IMR-90 (cell line): ENCODE results near the gene TEAD1. TPM values are rescaled to one million over a fixed set of nuclear protein-coding genes. Genes with fewer than 3 reads are reported as not detected.
A peak's percentile ranks its signal among the peaks of the same experiment; 100 is the strongest.

Source experiments
- ATAC-seq: fragments of 200-7000 bp; cut with Tn5 transposase; 2 replicates; pipeline ENCODE4 v1.9.1; 2020; ENCODE audit warnings: low read depth, mild to moderate bottlenecking, moderate library complexity
- BruUV-seq: library from RNA; stranded (reverse); fragments of 400-500 nt; replicated peaks from 2 replicates; lab custom pipeline; 2021; lab: Mats Ljungman, UMichigan
- CTCF ChIA-PET: fragments of 300-600 bp; formaldehyde crosslinking; extraction: SDS; loops from one replicate; lab custom pipeline; 2021; ENCODE audit warnings: antibody characterized with exemption; lab: Yijun Ruan, JAX
- POLR2A ChIA-PET: fragments of 300-600 bp; sonication (Branson Sonifier 250); formaldehyde crosslinking; loops from one replicate; lab custom pipeline; 2022; ENCODE audit warnings: antibody characterized with exemption; ENCODE audit not compliant: unreplicated experiment; lab: Charles Lee
- DNase-seq: peaks from one replicate; pipeline ENCODE4 v3.0.0; 2013
- H2AFZ ChIP-seq: replicated peaks from 2 replicates; pipeline ENCODE3; 2013; ENCODE audit warnings: low read length, mild to moderate bottlenecking; ENCODE audit not compliant: poor library complexity
- H2AK5ac ChIP-seq: 2 replicates; pipeline ENCODE4 v1.6.1; 2013; ENCODE audit warnings: low read depth, low read length, inconsistent platforms
- H2AK9ac ChIP-seq: replicated peaks from 2 replicates; pipeline ENCODE3; 2013; ENCODE audit warnings: mild to moderate bottlenecking, low read depth, low read length, moderate library complexity; ENCODE audit not compliant: poor library complexity
- H2BK120ac ChIP-seq: 2 replicates; pipeline ENCODE4 v1.6.1; 2013; ENCODE audit warnings: low read depth, low read length, inconsistent platforms
- H2BK15ac ChIP-seq: 3 replicates; pipeline ENCODE4 v1.6.1; 2013; ENCODE audit warnings: low read depth, low read length, inconsistent platforms
- H2BK20ac ChIP-seq: 2 replicates; pipeline ENCODE4 v1.6.1; 2013; ENCODE audit warnings: low read depth, mild to moderate bottlenecking, inconsistent platforms, low read length, moderate library complexity
- H2BK5ac ChIP-seq: 2 replicates; pipeline ENCODE4 v1.6.1; 2013; ENCODE audit warnings: mild to moderate bottlenecking, low read depth, low read length, inconsistent platforms; ENCODE audit not compliant: poor library complexity, severe bottlenecking
- H3K14ac ChIP-seq: replicated peaks from 2 replicates; pipeline ENCODE4 v1.6.1; 2013; ENCODE audit warnings: low read depth, low read length, inconsistent platforms
- H3K18ac ChIP-seq: 2 replicates; pipeline ENCODE4 v1.6.1; 2013; ENCODE audit warnings: low read depth, low read length, control low read depth
- H3K23ac ChIP-seq: 2 replicates; pipeline ENCODE4 v1.6.1; 2013; ENCODE audit warnings: low read depth, low read length, inconsistent platforms
- H3K27ac ChIP-seq: 2 replicates; pipeline ENCODE4 v1.5.1; 2013; ENCODE audit warnings: mild to moderate bottlenecking, control low read depth, low read length; ENCODE audit not compliant: insufficient read depth
- H3K27me3 ChIP-seq: 2 replicates; pipeline ENCODE4 v1.6.1; 2013; ENCODE audit warnings: low read length; ENCODE audit not compliant: control insufficient read depth, insufficient read depth
- H3K36me3 ChIP-seq: 2 replicates; pipeline ENCODE4 v1.6.1; 2013; ENCODE audit warnings: low read length, mixed read lengths; ENCODE audit not compliant: control insufficient read depth, insufficient read depth
- H3K4ac ChIP-seq: 2 replicates; pipeline ENCODE4 v1.6.1; 2013; ENCODE audit warnings: low read depth, low read length, inconsistent platforms
- H3K4me1 ChIP-seq: 2 replicates; pipeline ENCODE4 v1.6.1; 2013; ENCODE audit warnings: low read length, mixed read lengths; ENCODE audit not compliant: control insufficient read depth, insufficient read depth
- H3K4me2 ChIP-seq: 2 replicates; pipeline ENCODE4 v1.6.1; 2013; ENCODE audit warnings: low read depth, mild to moderate bottlenecking, control low read depth, low read length, moderate library complexity
- H3K4me3 ChIP-seq: 2 replicates; pipeline ENCODE4 v1.5.1; 2013; ENCODE audit warnings: low read depth, mild to moderate bottlenecking, control low read depth, low read length, moderate library complexity; ENCODE audit not compliant: insufficient read depth
- H3K56ac ChIP-seq: 2 replicates; pipeline ENCODE4 v1.6.1; 2013; ENCODE audit warnings: low read length, inconsistent platforms; ENCODE audit not compliant: insufficient read depth; ENCODE audit errors: extremely low read depth
- H3K79me1 ChIP-seq, 2 experiments: 2 replicates each; pipeline ENCODE4 v1.6.1; 2013; ENCODE audit warnings: low read length in 2 of 2, inconsistent platforms in 1 of 2, low read depth in 1 of 2
- H3K9ac ChIP-seq: 2 replicates; pipeline ENCODE4 v1.6.1; 2013; ENCODE audit warnings: low read depth, low read length, control low read depth
- H3K9me1 ChIP-seq: 2 replicates; pipeline ENCODE4 v1.6.1; 2013; ENCODE audit warnings: low read length, inconsistent platforms; ENCODE audit not compliant: insufficient read depth
- H3K9me3 ChIP-seq: 2 replicates; pipeline ENCODE4 v1.6.1; 2013; ENCODE audit warnings: low read length; ENCODE audit not compliant: control insufficient read depth, insufficient read depth
- H4K20me1 ChIP-seq: 2 replicates; pipeline ENCODE4 v1.6.1; 2013; ENCODE audit warnings: low read length, inconsistent platforms; ENCODE audit not compliant: insufficient read depth
- H4K5ac ChIP-seq: 2 replicates; pipeline ENCODE4 v1.6.1; 2013; ENCODE audit warnings: mild to moderate bottlenecking, low read depth, low read length, control low read depth
- H4K8ac ChIP-seq, 2 experiments: 2 replicates each; pipeline ENCODE4 v1.6.1; 2013; ENCODE audit warnings: low read depth in 2 of 2, low read length in 2 of 2, control low read depth in 1 of 2, inconsistent platforms in 1 of 2
- H4K91ac ChIP-seq: 2 replicates; pipeline ENCODE4 v1.6.1; 2013; ENCODE audit warnings: low read depth, low read length, inconsistent platforms; ENCODE audit not compliant: insufficient read depth
- BHLHE40 ChIP-seq: fragments of 150-350 bp; IDR thresholded peaks from 2 replicates; pipeline ENCODE4 v1.6.1; 2016; ENCODE audit warnings: mild to moderate bottlenecking, low read depth, low read length
- CHD1 ChIP-seq: IDR thresholded peaks from 2 replicates; pipeline ENCODE4 v1.6.1; 2012; ENCODE audit warnings: low read depth, low read length, improper control_type of control experiment
- FOS ChIP-seq: fragments of 150-350 bp; IDR thresholded peaks from 2 replicates; pipeline ENCODE4 v1.6.1; 2016; ENCODE audit warnings: low read depth, low read length
- MAFK ChIP-seq: IDR thresholded peaks from 2 replicates; pipeline ENCODE4 v1.6.1; 2012; ENCODE audit warnings: low read depth, low read length, improper control_type of control experiment
- MXI1 ChIP-seq: IDR thresholded peaks from 2 replicates; pipeline ENCODE4 v1.6.1; 2012; ENCODE audit warnings: low read depth, mild to moderate bottlenecking, low read length, moderate library complexity, borderline replicate concordance
- RCOR1 ChIP-seq: IDR thresholded peaks from 2 replicates; pipeline ENCODE4 v1.6.1; 2012; ENCODE audit warnings: mild to moderate bottlenecking, low read length, improper control_type of control experiment; ENCODE audit not compliant: insufficient replicate concordance
- RFX5 ChIP-seq: IDR thresholded peaks from 2 replicates; pipeline ENCODE4 v1.8.0; 2012; ENCODE audit warnings: low read depth, mild to moderate bottlenecking, low read length, moderate library complexity
- SMC3 ChIP-seq: fragments of 150-350 bp; IDR thresholded peaks from 2 replicates; pipeline ENCODE4 v1.6.1; 2016; ENCODE audit warnings: low read depth, mild to moderate bottlenecking, antibody characterized with exemption, low read length, moderate library complexity
- WGBS, 2 experiments: methylation state at CpG; one replicate each; pipeline versions ENCODE4 v1.1.5 to v1.1.7; 2013; ENCODE audit warnings: missing lambda C conversion rate in 2 of 2; ENCODE audit not compliant: insufficient read length in 1 of 2; ENCODE audit errors: extremely low coverage in 2 of 2; 5-methylcytosine and 5-hydroxymethylcytosine counted together
- dilution Hi-C: fragments of 300-500 bp; cut with HindIII; formaldehyde crosslinking; loops from one replicate; pipeline ENCODE4 v1.14.3; 2018; ENCODE audit warnings: low sequenced_read_pairs; ENCODE audit not compliant: unreplicated experiment
- in situ Hi-C: fragments of 300-500 bp; cut with MboI; formaldehyde crosslinking; loops from 3 replicates; pipeline ENCODE4 v1.14.3; 2019; ENCODE audit warnings: low sequenced_read_pairs, inconsistent platforms, mixed read lengths
- intact Hi-C: fragments of 100-400 bp; cut with micrococcal nuclease; formaldehyde crosslinking; loops from 2 replicates; pipeline ENCODE4 v1.10.0; 2022
- polyA plus RNA-seq, 3 experiments: library from polyadenylated mRNA; depleted of rRNA; stranded (reverse); fragments of >200 nt; gene quantifications; 2 replicates each; pipeline ENCODE4 v1.2.3, GENCODE V29; 2012; ENCODE audit warnings: low replicate concordance in 1 of 3
- total RNA-seq: library from RNA; depleted of rRNA; stranded (reverse); fragments of >200 nt; gene quantifications from 2 replicates; pipeline ENCODE4 v1.2.3, GENCODE V29; 2012
- TF ChIP-seq, protein P1 (sequence below): fragments of 150-350 bp; IDR thresholded peaks from 2 replicates; pipeline ENCODE4 v1.6.1; 2017; ENCODE audit warnings: mild to moderate bottlenecking, antibody characterized with exemption, low read length, low read depth

Gene TEAD1
- total and polyA plus RNA-seq, 2 of the 4 experiments (the other 2 are of a cell fraction) = 51.8 to 69.2 TPM

DNA sequence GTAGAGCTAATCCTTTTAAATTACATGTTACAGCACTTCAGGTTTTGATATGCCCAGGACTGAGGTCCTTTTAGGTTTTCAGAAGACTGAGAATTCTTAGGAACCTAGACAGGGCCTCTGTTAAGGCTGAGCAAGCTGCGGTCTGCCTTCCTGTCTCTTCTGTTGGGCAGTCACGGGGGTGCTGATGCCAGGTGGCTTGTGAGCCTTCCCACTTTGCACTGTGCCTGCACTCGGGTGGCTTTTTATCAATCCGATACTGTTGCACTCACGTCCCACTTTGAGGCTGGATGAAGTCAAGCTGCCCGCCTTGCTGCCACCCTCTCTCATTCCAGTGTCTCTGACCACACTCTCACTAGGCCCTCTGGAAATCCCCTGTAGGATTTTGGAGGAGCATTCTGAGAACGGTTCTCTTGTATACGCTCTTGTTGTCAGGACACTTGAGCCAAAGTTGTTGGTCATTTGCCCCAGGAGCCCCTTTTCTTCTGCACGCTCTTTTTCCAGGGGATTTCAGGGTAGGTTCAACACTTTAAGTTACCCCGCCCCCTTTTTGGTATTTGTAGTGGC is 141.8 kb downstream of the TEAD1 start:
- H2BK120ac ChIP-seq = peak overlapping the region; percentile 22; the same call in 1 of the 2 replicates
- BruUV-seq = no TSS peak
- intact Hi-C loops = no loop called here

More for the DNA sequence above, 141.8 kb downstream of the TEAD1 start:
- Histone ChIP-seq H4K20me1 (peaks cover 100% of the 10 kb centered on the region), H3K56ac (no peak overlapping the region), H3K27me3 (no peaks in the 10 kb centered on the region), H3K9ac (no peak overlapping the region), H2BK5ac (no peak overlapping the region), H2AK9ac (no peak overlapping the region), H3K4ac (peak overlapping the region; percentile 13; the same call in 1 of the 2 replicates), H3K18ac (no peak overlapping the region; the same call in 1 of the 2 replicates), H3K23ac (peak overlapping the region; percentile 33; the same call in 1 of the 2 replicates), H3K4me3 (no peak overlapping the region), H3K27ac (0 out of 2 replicates have a peak overlapping the region, but pooled peaks have one; percentile 8), H3K14ac (no peak overlapping the region), H3K4me2 (no peak overlapping the region), H3K79me1 (peaks cover 37 to 96% of the 10 kb centered on the region in 2 experiments), H2BK20ac (no peak overlapping the region), H4K91ac (no peak overlapping the region), H3K9me1 (peaks cover 61% of the 10 kb centered on the region), H3K4me1 (peaks cover 36% of the 10 kb centered on the region), H4K5ac (no peak overlapping the region), H4K8ac (no peak overlapping the region), H3K36me3 (no peaks in the 10 kb centered on the region), H2AK5ac (peak overlapping the region; percentile 5; the same call in 1 of the 2 replicates), H3K9me3 (no peaks in the 10 kb centered on the region), H2BK15ac (no peak overlapping the region), H2AFZ (no peak overlapping the region)
- no peak for DNase-seq
- WGBS, 2 experiments = 68% methylated on average over 8 of the region's 10 CpGs; no CpG with 5 or more reads in 1 of the 2 experiments
- TF ChIP-seq RCOR1 (no peak), MXI1 (no peak), MAFK (no peak), FOS (no peak), CHD1 (no peak), SMC3 (no peak), BHLHE40 (no peak), RFX5 (no peak)
- TF ChIP-seq, protein P1, sequence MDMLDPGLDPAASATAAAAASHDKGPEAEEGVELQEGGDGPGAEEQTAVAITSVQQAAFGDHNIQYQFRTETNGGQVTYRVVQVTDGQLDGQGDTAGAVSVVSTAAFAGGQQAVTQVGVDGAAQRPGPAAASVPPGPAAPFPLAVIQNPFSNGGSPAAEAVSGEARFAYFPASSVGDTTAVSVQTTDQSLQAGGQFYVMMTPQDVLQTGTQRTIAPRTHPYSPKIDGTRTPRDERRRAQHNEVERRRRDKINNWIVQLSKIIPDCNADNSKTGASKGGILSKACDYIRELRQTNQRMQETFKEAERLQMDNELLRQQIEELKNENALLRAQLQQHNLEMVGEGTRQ = no peak
- in situ Hi-C loops (no loop called here), dilution Hi-C loops (no loop called here)
- CTCF ChIA-PET = interaction anchor here (0.8 to 1.9 kb wide), 2 partner anchors 23 to 73 kb away, joined by 3 to 5 read pairs; no protein-coding TSS in a partner anchor
- ATAC-seq = no peak
- POLR2A ChIA-PET = no interaction called here
